GM21447 (cell line): ENCODE measurements around the gene FOXF2.

ENCODE experiments used
- ATAC-seq: cut with Tn5 transposase; IDR thresholded peaks from one replicate; pipeline ENCODE4 v1.9.1; 2021; ENCODE audit not compliant: unreplicated experiment

Gene FOXF2

GRCh38 chr6:1438471-1438881, 49.1 kb downstream of the FOXF2 start:
- no peak for ATAC-seq

- no peak for ATAC-seq
These were observed 50.0 kb downstream of the FOXF2 start for GRCh38 chr6:1439349-1439748.

GRCh38 chr6:1442929-1443328, 53.6 kb downstream of the FOXF2 start:
- no peak for ATAC-seq
